ENCODE results near the gene AQP9. TPM values are rescaled to one million over a fixed set of nuclear protein-coding genes. Genes with fewer than 3 reads are reported as not detected.

The AQP9 gene
- total and polyA plus RNA-seq, 2 of the 8 experiments (the other 6 are each of a cell fraction or from before 2014, with no cell fraction given): not detected

DNA sequence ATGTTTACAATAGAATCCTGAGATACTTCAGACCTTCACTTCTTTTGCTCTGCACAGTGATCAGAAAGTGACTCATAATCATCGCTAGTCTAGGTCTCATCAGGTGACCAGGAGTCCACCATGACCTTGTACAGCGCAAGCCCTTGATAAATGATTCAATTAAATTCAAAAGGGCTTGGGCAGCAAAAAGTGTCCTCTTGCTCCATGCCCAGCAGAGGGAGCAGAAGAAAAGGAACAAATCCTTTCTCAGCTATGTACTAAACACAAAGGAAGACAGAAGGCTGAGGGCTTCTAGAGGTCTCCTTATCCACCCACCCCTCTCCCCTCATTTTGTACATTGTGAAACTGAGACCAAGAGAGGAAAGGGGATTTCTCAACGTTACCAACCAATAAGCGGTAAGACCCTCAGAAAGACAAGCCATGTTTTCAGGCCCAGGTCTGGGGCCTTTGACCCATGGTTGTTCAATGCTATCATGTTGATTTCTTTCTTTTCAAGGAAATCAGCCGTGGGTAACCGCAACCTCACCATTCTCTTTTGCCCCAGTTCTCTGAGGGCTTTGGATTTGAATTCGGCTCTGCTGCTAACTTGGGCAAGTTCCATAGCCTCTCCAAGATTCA, 74.8 kb downstream of the AQP9 start:
- no peak overlapping the region for H4K8ac ChIP-seq (ENCODE audit: extremely low read depth, insufficient read depth, low read length)
- no peak for TF ChIP-seq CHD1 (IDR thresholded peaks at IDR 0.05; ENCODE audit: low read depth, low read length)
- no peak for TF ChIP-seq CHD2 (IDR thresholded peaks at IDR 0.05; ENCODE audit: low read length)
- no peak for TF ChIP-seq KDM1A (IDR thresholded peaks at IDR 0.05; ENCODE audit: borderline replicate concordance, low read length)
- TF ChIP-seq ZNF274 (IDR thresholded peaks at IDR 0.05; ENCODE audit: borderline replicate concordance, extremely low read depth, low read length): no peak
- TF ChIP-seq RBBP5 (IDR thresholded peaks at IDR 0.05; ENCODE audit: borderline replicate concordance, low read depth, low read length): no peak
- no peak for TF ChIP-seq HDAC6 (IDR thresholded peaks at IDR 0.05; ENCODE audit: low read depth, low read length)
- TF ChIP-seq ASH2L (IDR thresholded peaks at IDR 0.05; ENCODE audit: low read length): no peak
- TF ChIP-seq, protein P1, sequence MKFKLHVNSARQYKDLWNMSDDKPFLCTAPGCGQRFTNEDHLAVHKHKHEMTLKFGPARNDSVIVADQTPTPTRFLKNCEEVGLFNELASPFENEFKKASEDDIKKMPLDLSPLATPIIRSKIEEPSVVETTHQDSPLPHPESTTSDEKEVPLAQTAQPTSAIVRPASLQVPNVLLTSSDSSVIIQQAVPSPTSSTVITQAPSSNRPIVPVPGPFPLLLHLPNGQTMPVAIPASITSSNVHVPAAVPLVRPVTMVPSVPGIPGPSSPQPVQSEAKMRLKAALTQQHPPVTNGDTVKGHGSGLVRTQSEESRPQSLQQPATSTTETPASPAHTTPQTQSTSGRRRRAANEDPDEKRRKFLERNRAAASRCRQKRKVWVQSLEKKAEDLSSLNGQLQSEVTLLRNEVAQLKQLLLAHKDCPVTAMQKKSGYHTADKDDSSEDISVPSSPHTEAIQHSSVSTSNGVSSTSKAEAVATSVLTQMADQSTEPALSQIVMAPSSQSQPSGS (IDR thresholded peaks at IDR 0.05; ENCODE audit: low read length): no peak
- TF ChIP-seq CTBP2 (IDR thresholded peaks at IDR 0.05; ENCODE audit: borderline replicate concordance, insufficient read depth, insufficient read length, low read length): no peak
- H3K4me1 ChIP-seq (replicated peaks in 1 of 4; ENCODE audit: control insufficient read depth in 3 of 4, insufficient read depth in 4 of 4, low read length in 3 of 4): no peaks in the 10 kb centered on the region
- H3K9me3 ChIP-seq (ENCODE audit: insufficient read depth in 2 of 2, low read depth in 1 of 2, low read length in 1 of 2): no peaks in the 10 kb centered on the region
- no peak overlapping the region for H3K14ac ChIP-seq (ENCODE audit: insufficient read length)
- H3K79me1 ChIP-seq (ENCODE audit: low read depth, low read length): no peaks in the 10 kb centered on the region
- H3K18ac ChIP-seq (ENCODE audit: extremely low read depth, low read length): no peak overlapping the region
- H3K4me3 ChIP-seq (ENCODE audit: extremely low read depth in 1 of 4, insufficient read depth in 2 of 4, low read depth in 3 of 4, low read length in 4 of 4): no peak overlapping the region
- POLR2A ChIA-PET (ENCODE audit: partially characterized antibody): no interaction called here
- H4K91ac ChIP-seq (replicated peaks; ENCODE audit: insufficient read length, low read length): no peak overlapping the region
- H3K23me2 ChIP-seq (ENCODE audit: low read depth, low read length): peaks cover 2% of the 10 kb centered on the region; the same call in 1 of the 2 replicates
- CTCF ChIA-PET (ENCODE audit: partially characterized antibody): interaction anchor here (1.2 to 2.4 kb wide), 3 partner anchors 9 to 15 kb away, joined by 3 to 7 read pairs (median 7); no protein-coding TSS in a partner anchor
- FAIRE-seq: no peak
- no peak overlapping the region for H2BK12ac ChIP-seq (ENCODE audit: low read depth, low read length)
- no peaks in the 10 kb centered on the region for H3K36me3 ChIP-seq (ENCODE audit: control insufficient read depth in 2 of 4, insufficient read depth in 4 of 4, low read length in 3 of 4)
- no peak for DNase-seq (ENCODE audit: low read depth in 1 of 2, low spot score in 2 of 2)
- H2AK5ac ChIP-seq (ENCODE audit: low read depth, low read length): no peak overlapping the region
- no peak overlapping the region for H2BK5ac ChIP-seq (ENCODE audit: low read depth, low read length)
- no peak overlapping the region for H3K56ac ChIP-seq (replicated peaks; ENCODE audit: insufficient read length, low read depth, low read length)
- H3K9ac ChIP-seq (replicated peaks in 1 of 4; ENCODE audit: extremely low read depth in 1 of 4, low read depth in 3 of 4, low read length in 3 of 4): no peak overlapping the region
- no peak overlapping the region for H2BK20ac ChIP-seq (ENCODE audit: low read length)
- H3K4ac ChIP-seq (replicated peaks; ENCODE audit: insufficient read length, low read depth, low read length): no peak overlapping the region
- no peaks in the 10 kb centered on the region for H3K79me2 ChIP-seq (ENCODE audit: control insufficient read depth in 1 of 2, insufficient read depth in 2 of 2, low read length in 2 of 2)
- no peak overlapping the region for H2BK120ac ChIP-seq (replicated peaks; ENCODE audit: low read depth, low read length)
- WGBS, 2 experiments (ENCODE audit: extremely low coverage in 1 of 2, insufficient coverage in 1 of 2, insufficient read length in 1 of 2, insufficient replicate concordance in 2 of 2, low coverage in 1 of 2, low lambda C conversion rate in 2 of 2, missing lambda C conversion rate in 1 of 2): 98% methylated on average over 7 of the region's 7 CpGs; no CpG with 5 or more reads in 1 of the 2 experiments
- no peak overlapping the region for H2AFZ ChIP-seq (ENCODE audit: low read length)
- no peak overlapping the region for H2BK15ac ChIP-seq (ENCODE audit: low read length)
- H3K23ac ChIP-seq (ENCODE audit: insufficient read length): no peak overlapping the region
- no peaks in the 10 kb centered on the region for H4K20me1 ChIP-seq (replicated peaks in 1 of 2; ENCODE audit: control insufficient read depth in 1 of 2, insufficient read depth in 2 of 2, low read length in 2 of 2)
- no peak overlapping the region for H3K4me2 ChIP-seq (ENCODE audit: insufficient read depth in 1 of 2, low read depth in 2 of 2, low read length in 2 of 2)
- H3K27ac ChIP-seq (ENCODE audit: low read depth, low read length): no peak overlapping the region
- H4K5ac ChIP-seq (ENCODE audit: insufficient read length, low read depth, low read length): no peak overlapping the region
- H3K27me3 ChIP-seq (replicated peaks in 1 of 4; ENCODE audit: control insufficient read depth in 3 of 4, extremely low read depth in 1 of 4, insufficient read depth in 3 of 4, low read length in 3 of 4): no peaks in the 10 kb centered on the region
